Right lung (tissue), 5 donors: ENCODE results near the gene WDR81. TPM values are rescaled to one million over a fixed set of nuclear protein-coding genes. Genes with fewer than 3 reads are reported as not detected.
A peak's percentile ranks its signal among the peaks of the same experiment; 100 is the strongest.
"Not testable (repeated sequence)": the region's sequence is repeated elsewhere in the genome, so short reads cannot be mapped to it uniquely, and the experiment has no call there.

Experiments
- DNase-seq, 2 donors: peaks; one replicate each; pipeline ENCODE4 v3.0.0-alpha.2; 2013
- polyA plus RNA-seq, 5 donors: library from polyadenylated mRNA; unstranded; fragments of 120-200 nt; gene quantifications; one replicate each; pipeline versions ENCODE4 v1.2.1 to v1.2.3, GENCODE V29; 2013; ENCODE audit warnings: inconsistent platforms in 1 of 5, low replicate concordance in 1 of 5; ENCODE audit not compliant: insufficient read length in 5 of 5, insufficient read depth in 1 of 5

The WDR81 gene
- polyA plus RNA-seq, 5 donors = 6.6 to 13.7 (median 10.1) TPM

DNA sequence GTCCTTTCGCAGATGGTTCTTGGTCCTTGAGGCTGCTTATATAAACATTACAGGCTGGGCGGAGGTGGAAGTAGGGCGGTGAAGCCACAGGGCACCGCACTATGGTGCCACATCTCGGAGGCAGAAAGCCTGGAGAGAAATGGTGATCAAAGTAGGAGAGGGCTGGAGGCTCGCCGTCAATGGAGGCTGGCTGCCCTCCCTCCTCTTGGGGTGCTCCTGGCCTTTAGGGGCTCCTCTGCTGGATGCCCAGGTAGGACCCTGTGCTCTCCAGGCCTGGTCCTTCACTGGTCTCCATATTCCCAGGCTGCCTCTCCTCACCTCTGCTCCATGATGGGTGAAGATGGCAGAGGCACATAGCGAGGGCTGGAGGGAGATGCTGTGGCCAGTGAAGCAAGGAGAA is 12.2 kb upstream of the WDR81 start:
- DNase-seq = no peak

DNA sequence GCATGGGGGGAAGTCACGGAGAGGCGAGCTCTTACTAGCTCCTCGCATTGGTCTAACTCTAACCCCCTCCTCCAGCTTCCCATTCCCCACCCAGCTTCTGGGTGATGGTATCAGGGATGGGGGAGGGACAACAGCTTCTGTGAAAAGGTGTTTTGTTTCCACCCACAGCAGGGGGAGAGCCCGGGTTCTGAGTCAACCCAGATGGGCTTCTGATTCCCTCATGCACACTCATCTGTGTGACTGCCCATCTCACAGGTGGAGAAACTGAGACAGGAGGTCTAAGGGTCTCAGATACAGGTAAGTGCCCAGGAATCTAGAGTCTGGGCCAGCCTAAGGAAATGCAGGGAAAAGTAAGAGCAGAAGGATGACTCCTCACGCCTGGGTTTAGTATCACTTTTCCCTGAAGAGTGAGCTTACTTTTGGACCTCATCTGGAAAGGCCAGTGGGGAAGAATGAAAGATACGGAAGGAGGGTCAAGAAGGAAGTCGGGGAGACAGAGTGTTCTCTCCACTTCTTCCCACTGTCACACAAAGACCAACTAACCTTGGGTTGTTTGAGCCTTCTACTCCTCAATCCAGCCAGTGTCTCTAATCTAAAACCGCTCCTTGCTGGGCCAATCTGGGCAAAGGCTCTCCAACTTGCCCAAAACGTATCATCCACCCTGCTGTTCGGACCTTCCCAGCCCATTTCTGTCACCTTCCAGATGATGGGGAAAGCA is 11.2 kb upstream of the WDR81 start:
- DNase-seq = no peak

GRCh38 chr17:1713878-1714426 is 10.6 kb upstream of the WDR81 start:
- no peak for DNase-seq

- peak; percentile 89 to 91 for DNase-seq
Measured at GRCh38 chr17:1714427-1714979, 10.0 kb upstream of the WDR81 start.

DNA sequence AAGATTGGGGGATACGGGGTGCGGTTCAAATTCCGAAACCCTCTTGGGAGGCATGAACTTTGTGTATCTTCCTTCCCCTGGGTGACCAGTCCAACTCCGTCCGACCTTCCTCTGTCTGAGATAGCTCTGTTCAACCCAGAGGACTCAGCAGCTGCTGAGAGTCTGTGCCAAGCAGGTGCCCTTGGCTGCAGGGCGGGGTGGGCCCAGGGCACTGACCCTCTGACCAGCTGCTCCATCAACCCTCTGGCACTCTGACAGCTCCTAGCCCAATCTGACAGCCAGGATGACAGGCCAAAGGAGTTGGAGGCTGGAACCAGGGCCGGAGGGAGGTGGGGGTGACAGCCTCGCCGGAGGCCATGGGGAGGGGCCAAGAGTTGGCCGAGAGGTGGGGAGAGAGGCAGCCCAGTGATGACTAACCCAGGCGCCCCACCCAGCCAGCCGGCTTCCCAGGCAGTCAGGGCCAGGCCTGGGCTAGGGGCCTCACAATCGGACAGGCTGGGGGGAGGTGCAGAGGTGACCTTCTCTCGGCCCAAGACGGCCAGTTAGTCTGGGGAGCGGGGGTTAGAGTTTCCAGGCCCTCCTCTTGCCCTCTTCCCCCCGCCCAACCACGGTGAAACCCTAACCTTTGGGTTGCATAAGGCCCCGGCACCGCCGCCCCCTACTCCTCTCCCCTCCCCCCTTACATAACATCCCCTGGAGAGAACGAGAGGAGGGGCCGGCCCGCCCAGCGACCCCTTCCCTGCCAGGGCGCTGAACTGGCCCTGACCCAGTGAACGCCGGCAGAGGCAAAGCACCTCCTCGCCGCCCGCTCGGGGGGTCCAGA is 9.3 kb upstream of the WDR81 start:
- no peak for DNase-seq

DNA sequence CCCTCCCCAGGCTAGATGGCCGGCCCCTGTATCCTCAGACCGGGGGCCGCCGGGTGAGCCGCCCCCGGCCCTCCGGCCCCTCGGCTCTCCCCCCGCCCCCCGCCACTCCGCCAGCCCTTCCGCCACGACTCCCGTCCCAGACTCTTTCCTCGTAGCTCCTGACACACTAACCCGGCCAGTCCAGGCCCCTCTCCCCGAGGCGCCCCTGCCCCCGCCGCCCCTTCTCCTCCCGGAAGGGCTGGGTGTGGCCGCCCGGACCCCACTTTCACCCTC is 8.8 kb upstream of the WDR81 start:
- DNase-seq = no peak

DNA sequence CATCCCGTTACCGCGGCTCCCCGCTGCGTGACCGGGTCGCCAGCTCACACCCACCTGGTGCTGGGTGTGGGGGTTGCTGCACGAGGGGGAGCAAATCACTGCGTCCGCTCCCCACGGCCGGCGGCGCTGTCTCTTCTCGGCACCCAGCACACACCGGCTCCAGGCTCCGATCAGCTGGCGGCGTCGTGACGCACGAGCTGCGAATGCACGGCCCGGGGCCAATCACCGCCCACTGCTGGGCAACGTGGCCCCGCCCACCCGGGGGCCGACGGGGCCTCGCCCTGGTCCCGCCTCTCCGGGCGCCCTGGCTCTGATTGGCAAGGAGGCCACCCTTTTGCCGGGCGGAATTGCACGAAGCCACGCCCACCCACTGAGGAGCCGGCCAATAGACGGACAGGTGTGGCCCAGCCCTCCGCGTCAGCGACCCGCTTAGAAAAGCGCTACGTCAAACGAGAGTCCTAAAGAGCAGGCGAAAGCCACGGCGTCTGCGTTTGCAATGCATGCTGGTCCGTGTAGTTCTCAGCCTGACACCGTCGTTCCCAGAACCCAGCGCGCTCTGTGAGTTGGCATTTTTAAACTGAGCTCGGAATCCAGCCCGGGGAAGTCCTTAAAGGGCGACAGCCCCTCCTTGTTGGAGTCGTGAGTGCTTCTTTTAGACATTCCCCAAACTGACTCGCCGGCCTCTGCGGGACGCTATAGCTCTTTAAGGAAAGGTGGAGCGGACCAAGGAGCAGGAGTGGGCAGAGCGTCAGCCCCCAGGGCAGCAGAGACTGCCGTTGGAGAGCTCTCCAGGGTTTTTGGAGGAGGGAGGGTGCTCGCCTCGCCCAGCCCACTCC is 8.2 kb upstream of the WDR81 start:
- peak; percentile 100 for DNase-seq

DNA sequence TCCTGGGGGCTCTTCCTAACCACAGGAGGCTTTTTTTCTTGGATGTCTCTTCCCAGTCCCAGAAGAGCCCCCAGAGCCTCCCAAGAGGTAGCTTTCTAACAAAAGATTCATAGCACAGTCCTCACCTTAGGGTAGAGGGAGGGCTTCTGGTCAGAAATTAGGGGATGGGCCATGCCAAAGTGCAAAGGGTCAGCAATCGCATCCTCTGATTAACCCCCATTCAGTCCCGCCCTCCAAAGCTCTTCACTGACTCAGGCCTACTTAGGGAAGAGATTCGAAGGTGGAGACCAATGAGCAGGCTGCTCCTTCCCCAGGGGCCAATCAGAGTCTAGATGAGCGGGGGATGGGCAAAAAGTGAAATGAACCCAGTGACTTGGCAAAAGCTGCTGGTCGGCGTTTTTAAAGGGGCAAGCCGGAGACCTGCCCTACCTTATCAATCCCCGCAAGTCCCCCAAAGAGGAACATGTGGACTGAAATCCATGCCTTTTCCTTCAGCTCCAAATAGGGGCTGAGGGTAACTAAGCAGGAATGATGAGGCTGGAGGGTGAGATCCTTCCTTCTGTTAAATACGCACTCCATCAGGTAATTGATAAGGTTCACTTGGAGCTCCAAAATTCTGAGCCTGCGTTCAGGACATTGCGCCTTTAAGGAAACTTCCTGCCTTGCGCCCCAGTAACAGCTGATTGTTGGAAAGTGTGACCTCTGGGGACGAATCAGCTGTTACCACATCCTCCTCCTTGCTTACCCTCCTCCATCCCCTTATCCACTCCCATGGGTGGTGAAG is 7.4 kb upstream of the WDR81 start:
- peak; percentile 91 to 95 for DNase-seq

DNA sequence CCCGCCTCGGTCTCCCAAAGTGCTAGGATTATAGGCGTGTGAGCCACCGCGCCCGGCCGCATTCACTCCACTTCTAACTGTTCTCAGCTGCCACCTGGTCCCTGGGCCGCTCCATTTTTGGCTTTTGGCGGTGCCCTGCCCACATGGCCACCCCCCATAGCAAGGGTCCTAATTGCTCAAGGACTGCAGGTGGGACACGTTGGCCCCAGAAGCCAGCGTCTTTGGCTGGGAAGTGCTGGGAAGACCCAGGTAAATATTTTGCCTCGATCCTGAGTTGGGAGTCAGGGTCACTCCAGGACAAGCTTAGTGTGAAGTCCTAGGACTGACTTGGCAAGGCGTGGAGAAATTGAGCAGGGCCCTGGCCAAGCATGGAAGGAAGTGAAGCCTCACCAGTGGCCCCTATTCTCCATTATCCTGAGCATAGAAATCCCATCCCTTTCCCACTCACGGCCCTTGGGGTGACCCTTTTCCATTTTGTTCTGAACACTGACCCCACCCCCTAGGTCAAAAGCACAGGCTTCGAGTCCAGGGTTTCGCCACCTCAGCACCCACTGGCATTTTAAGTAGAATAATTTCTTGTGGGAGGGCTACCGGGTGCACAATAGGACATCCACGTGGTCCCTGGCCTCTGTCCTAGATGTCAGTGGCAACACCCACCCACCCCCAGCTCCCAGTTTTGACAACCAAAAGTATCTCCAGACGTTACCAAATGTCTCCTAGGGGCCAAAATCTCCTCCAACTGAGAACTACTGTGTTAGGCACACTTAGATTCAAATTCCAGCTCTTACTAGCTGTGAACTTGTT is 5.9 kb upstream of the WDR81 start:
- no peak for DNase-seq

DNA sequence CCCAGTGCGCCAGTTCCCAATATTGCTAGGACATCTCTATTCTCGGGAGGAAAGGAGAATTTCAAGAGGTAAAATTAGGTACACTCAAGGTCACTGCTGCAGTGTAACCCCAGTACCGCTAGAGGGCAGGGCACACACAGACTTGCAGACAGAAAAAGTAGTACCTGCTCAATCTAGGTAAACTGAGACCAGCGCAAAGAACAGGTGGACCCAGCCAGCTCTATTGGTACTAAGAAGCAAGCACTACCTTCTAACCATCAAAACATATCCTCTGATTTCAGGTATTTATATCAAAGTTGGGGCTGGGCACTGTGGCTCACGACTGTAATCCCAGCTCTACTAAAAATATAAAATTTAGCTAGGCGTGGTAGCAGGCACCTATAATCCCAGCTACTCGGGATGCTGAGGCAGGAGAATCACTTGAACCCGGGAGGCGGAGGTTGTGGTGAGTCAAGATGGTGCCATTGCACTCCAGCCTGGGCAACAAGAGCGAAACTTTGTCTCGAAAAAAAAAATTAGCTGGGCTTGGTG is 3.6 kb upstream of the WDR81 start:
- no peak for DNase-seq

DNA sequence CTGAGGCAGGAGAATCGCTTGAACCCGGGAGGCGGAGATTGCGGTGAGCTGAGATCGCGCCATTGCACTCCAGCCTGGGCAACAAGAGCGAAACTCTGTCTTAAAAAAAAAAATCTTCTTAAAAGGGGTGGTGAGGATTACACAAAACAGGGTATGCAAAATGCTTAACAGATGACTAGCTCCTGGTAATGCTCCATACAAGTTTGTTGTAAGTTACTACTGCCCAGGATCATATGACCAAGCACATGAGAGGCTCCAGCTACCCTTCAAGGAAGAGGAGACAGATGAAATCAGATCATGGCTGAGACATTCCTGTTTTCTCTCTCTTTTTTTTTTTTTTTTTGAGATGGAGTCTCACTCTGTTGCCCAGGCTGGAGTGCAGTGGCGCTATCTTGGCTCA is 2.5 kb upstream of the WDR81 start:
- DNase-seq = not testable (repeated sequence)

DNA sequence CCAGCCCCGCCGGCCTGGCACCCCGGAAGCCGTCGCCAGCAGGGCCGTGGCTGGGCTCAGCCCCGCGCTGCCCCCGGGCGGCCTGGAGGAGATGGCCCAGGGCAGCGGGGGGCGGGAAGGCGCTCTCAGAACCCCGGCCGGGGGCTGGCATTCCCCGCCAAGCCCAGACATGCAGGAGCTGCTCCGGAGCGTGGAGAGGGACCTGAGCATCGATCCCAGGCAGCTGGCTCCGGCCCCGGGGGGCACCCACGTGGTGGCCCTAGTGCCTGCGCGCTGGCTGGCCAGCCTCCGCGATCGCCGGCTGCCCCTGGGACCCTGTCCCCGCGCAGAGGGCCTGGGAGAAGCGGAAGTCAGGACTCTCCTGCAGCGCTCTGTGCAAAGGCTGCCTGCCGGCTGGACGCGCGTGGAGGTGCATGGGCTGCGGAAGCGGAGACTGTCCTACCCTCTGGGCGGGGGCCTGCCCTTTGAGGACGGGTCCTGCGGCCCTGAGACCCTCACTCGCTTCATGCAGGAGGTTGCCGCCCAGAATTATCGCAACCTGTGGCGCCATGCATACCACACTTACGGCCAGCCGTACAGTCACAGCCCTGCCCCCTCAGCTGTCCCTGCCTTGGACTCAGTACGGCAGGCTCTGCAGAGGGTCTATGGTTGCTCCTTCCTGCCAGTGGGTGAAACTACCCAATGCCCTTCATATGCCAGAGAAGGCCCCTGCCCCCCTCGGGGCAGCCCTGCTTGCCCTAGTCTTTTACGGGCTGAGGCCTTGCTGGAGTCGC is 551 bp downstream of the WDR81 start:
- no peak for DNase-seq

- no peak for DNase-seq
Measured at GRCh38 chr17:1725642-1726511, 1.4 kb downstream of the WDR81 start.

DNA sequence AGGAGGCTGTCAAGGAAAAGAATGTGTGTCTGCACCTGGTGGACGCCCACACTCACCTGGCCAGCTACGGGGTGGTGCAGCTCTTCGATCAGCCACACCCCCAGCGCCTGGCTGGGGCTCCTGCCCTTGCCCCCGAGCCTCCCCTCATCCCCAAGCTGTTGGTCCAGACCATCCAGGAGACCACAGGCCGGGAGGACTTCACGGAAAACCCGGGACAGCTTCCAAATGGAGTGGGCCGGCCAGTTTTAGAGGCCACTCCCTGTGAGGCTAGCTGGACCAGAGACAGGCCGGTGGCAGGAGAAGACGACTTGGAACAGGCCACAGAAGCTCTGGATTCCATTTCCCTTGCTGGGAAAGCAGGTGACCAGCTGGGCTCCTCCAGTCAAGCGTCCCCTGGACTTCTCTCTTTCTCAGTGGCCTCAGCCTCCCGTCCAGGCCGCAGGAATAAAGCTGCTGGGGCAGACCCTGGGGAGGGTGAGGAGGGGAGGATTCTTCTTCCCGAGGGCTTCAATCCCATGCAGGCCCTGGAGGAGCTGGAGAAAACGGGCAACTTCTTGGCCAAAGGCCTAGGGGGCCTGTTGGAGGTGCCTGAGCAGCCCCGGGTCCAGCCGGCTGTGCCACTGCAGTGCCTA is 2.2 kb downstream of the WDR81 start:
- DNase-seq = no peak

DNA sequence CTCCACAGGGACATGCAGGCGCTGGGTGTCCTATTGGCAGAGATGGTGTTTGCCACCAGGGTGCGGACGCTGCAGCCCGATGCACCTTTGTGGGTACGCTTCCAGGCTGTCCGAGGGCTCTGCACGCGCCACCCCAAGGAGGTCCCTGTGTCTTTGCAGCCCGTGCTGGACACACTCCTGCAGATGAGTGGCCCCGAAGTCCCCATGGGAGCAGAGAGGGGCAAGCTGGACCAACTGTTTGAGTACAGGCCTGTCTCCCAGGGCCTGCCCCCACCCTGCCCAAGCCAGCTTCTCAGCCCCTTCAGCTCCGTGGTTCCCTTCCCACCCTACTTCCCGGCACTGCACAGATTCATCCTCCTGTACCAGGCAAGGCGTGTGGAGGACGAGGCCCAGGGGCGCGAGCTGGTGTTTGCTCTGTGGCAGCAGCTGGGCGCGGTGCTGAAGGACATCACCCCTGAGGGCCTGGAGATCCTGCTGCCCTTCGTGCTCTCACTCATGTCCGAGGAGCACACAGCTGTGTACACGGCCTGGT is 2.8 kb downstream of the WDR81 start:
- DNase-seq = no peak

GRCh38 chr17:1727876-1728630 is 3.5 kb downstream of the WDR81 start:
- DNase-seq = no peak

DNA sequence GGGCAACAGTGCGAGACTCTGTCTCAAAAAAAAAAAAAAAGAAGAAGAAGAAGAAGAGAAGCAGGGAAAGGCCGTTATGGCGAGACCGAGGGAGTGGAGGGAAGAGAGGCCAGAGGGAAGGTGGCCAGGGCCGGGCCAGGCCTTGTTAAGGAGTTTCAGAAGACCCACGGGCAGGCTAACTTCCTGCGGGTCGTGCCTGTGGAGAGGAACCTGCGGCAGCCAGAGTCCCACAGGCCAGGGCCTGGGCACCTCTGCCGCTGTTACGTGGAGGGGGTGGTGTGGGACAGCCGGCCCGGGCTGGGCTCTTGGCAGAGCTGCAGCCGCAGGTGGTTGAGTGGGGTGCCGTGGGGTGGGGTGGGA is 5.4 kb downstream of the WDR81 start:
- DNase-seq = no peak
